H1 (cell line): ENCODE measurements around the gene CLEC2A. TPM values are rescaled to one million over a fixed set of nuclear protein-coding genes. Genes with fewer than 3 reads are reported as not detected.

Experiments used
- polyA plus RNA-seq, 7 experiments: library from polyadenylated mRNA; depleted of rRNA in 3 of 7; stranded (reverse) in 5 of 7; unstranded in 2 of 7; fragments of >200 nt in 5 of 7; fragments of 200-250 nt in 2 of 7; gene quantifications; 1 replicate in 5 of 7; 2 replicates in 1 of 7; 4 replicates in 1 of 7; pipeline versions ENCODE4 v1.2.1 to v1.2.3, GENCODE V29; 2011 to 2013; ENCODE audit warnings: missing spikeins in 2 of 7, mixed read lengths in 2 of 7
- total RNA-seq: library from RNA; stranded (reverse); fragmentation: NEBNext Ultra II Directional; extraction: Animal tissue kit (Norgen Biotek cat#: 25700); gene quantifications from 2 replicates; pipeline ENCODE4 v1.2.1, GENCODE V29; 2021
- TF ChIP-seq, protein P1 (sequence below): fragments of 300-600 bp; sonication (generic); IDR thresholded peaks from 2 replicates; pipeline ENCODE4 v1.7.1; 2012; ENCODE audit warnings: low read length, moderate library complexity, mild to moderate bottlenecking, inconsistent platforms; ENCODE audit not compliant: insufficient replicate concordance

The CLEC2A gene
- total and polyA plus RNA-seq, 2 of the 8 experiments (the other 6 are each of a cell fraction or from before 2014, with no cell fraction given): 0.63 to 3.7 TPM

DNA sequence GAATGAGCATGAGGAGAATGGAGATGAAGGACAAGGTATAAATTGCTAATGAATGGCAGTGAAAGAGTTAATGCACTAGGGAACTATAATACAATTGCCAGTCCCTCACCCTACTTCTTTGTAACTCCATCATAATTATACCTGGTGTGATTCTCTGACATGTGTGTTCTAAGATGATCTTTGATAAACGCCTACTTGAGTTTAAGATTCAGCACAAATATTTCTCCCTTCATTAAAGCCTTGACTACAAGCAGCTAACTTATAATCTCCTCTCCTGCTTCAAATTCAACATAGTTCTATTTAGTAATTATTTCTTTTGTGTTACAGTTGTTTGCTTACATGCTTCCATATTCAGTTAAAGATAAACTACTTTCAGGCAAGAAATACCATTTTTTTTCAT, 9.7 kb upstream of the CLEC2A start (continued):
- TF ChIP-seq, protein P1, sequence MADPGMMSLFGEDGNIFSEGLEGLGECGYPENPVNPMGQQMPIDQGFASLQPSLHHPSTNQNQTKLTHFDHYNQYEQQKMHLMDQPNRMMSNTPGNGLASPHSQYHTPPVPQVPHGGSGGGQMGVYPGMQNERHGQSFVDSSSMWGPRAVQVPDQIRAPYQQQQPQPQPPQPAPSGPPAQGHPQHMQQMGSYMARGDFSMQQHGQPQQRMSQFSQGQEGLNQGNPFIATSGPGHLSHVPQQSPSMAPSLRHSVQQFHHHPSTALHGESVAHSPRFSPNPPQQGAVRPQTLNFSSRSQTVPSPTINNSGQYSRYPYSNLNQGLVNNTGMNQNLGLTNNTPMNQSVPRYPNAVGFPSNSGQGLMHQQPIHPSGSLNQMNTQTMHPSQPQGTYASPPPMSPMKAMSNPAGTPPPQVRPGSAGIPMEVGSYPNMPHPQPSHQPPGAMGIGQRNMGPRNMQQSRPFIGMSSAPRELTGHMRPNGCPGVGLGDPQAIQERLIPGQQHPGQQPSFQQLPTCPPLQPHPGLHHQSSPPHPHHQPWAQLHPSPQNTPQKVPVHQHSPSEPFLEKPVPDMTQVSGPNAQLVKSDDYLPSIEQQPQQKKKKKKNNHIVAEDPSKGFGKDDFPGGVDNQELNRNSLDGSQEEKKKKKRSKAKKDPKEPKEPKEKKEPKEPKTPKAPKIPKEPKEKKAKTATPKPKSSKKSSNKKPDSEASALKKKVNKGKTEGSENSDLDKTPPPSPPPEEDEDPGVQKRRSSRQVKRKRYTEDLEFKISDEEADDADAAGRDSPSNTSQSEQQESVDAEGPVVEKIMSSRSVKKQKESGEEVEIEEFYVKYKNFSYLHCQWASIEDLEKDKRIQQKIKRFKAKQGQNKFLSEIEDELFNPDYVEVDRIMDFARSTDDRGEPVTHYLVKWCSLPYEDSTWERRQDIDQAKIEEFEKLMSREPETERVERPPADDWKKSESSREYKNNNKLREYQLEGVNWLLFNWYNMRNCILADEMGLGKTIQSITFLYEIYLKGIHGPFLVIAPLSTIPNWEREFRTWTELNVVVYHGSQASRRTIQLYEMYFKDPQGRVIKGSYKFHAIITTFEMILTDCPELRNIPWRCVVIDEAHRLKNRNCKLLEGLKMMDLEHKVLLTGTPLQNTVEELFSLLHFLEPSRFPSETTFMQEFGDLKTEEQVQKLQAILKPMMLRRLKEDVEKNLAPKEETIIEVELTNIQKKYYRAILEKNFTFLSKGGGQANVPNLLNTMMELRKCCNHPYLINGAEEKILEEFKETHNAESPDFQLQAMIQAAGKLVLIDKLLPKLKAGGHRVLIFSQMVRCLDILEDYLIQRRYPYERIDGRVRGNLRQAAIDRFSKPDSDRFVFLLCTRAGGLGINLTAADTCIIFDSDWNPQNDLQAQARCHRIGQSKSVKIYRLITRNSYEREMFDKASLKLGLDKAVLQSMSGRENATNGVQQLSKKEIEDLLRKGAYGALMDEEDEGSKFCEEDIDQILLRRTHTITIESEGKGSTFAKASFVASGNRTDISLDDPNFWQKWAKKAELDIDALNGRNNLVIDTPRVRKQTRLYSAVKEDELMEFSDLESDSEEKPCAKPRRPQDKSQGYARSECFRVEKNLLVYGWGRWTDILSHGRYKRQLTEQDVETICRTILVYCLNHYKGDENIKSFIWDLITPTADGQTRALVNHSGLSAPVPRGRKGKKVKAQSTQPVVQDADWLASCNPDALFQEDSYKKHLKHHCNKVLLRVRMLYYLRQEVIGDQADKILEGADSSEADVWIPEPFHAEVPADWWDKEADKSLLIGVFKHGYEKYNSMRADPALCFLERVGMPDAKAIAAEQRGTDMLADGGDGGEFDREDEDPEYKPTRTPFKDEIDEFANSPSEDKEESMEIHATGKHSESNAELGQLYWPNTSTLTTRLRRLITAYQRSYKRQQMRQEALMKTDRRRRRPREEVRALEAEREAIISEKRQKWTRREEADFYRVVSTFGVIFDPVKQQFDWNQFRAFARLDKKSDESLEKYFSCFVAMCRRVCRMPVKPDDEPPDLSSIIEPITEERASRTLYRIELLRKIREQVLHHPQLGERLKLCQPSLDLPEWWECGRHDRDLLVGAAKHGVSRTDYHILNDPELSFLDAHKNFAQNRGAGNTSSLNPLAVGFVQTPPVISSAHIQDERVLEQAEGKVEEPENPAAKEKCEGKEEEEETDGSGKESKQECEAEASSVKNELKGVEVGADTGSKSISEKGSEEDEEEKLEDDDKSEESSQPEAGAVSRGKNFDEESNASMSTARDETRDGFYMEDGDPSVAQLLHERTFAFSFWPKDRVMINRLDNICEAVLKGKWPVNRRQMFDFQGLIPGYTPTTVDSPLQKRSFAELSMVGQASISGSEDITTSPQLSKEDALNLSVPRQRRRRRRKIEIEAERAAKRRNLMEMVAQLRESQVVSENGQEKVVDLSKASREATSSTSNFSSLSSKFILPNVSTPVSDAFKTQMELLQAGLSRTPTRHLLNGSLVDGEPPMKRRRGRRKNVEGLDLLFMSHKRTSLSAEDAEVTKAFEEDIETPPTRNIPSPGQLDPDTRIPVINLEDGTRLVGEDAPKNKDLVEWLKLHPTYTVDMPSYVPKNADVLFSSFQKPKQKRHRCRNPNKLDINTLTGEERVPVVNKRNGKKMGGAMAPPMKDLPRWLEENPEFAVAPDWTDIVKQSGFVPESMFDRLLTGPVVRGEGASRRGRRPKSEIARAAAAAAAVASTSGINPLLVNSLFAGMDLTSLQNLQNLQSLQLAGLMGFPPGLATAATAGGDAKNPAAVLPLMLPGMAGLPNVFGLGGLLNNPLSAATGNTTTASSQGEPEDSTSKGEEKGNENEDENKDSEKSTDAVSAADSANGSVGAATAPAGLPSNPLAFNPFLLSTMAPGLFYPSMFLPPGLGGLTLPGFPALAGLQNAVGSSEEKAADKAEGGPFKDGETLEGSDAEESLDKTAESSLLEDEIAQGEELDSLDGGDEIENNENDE: no peak
